GM21515 (cell line): ENCODE results near the gene ASNS.
A peak's percentile ranks its signal among the peaks of the same experiment; 100 is the strongest.
"Not testable (repeated sequence)": the region's sequence is repeated elsewhere in the genome, so short reads cannot be mapped to it uniquely, and the experiment has no call there.

Experiments used
- ATAC-seq: cut with Tn5 transposase; IDR thresholded peaks from one replicate; pipeline ENCODE4 v1.9.1; 2021; ENCODE audit not compliant: unreplicated experiment

The ASNS gene, protein sequence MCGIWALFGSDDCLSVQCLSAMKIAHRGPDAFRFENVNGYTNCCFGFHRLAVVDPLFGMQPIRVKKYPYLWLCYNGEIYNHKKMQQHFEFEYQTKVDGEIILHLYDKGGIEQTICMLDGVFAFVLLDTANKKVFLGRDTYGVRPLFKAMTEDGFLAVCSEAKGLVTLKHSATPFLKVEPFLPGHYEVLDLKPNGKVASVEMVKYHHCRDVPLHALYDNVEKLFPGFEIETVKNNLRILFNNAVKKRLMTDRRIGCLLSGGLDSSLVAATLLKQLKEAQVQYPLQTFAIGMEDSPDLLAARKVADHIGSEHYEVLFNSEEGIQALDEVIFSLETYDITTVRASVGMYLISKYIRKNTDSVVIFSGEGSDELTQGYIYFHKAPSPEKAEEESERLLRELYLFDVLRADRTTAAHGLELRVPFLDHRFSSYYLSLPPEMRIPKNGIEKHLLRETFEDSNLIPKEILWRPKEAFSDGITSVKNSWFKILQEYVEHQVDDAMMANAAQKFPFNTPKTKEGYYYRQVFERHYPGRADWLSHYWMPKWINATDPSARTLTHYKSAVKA

DNA sequence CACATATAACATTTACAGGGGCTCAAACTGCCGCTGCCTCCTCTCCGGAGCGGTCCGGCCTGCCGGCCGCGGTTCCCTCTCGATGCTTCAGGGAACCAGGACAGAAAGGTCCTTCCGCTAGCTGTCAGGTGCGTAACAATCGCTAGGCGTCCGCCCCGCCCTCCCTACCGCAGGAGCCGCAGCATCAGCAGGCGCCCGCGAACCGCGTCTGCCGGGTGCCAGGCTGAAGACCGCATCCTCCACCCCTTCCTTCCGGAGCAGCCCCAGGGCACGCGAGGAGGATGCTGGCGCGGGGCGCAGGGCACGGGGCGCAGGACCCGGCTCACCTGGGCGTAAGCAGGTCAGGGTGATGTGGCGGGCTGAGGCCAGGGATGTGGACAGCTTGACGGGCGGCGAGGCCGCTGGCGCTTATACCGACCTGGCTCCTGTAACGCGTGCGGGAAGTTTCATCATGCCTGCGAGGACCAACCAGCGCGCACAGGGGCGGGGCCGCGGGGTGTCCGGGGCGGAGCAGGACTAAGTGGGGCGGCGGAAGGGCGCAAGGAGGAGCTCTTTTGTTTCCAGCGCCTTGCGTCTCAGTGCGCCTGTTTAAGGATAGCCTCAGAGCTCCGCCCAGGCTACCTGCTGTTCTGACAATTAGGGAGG is at the start of gene ASNS:
ASNS (minus strand) TSS at position 384 of the 645 bp plus-strand sequence. CDS start 3,252 bp downstream, outside the sequence.
- ATAC-seq: peak; percentile 100

DNA sequence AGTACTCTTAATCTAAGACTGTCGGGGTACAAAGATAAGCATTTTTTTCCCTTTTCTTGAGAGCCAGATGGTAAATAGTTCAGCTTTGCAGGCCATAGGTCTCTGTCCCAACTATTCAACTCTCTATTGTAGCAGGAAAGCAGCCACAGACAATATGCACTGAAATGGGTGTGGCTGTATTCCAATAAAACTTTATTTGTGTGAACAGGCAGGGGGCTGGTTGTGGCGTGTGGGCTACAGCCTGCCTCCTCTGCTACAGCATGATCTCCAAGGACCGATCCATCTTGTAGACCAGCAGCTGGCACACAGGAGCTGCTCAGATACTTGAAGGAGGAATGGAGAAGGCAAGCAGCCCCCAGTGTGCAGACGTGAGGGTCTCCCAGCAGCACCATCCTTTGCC is 49.0 kb upstream of the ASNS start:
- ATAC-seq: not testable (repeated sequence)

DNA sequence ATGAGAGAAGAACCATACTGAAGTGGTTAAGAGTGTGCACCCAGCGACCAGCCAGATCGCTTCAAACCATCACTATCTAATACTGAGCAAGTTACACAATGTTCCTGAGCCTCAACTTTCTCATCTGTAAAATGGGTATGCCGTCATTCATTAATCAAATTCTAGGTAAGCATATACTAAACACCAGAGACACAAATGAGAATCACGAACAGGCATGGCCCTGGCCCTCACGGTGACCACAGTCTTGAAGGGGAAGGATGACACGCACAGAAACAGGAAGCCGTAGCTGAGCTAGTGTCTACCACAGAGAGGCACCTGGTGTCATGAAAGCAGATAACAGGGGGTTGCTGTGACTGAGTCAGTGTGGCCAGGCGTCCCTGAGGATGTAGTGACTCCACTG is 43.1 kb upstream of the ASNS start:
- not testable (repeated sequence) for ATAC-seq

DNA sequence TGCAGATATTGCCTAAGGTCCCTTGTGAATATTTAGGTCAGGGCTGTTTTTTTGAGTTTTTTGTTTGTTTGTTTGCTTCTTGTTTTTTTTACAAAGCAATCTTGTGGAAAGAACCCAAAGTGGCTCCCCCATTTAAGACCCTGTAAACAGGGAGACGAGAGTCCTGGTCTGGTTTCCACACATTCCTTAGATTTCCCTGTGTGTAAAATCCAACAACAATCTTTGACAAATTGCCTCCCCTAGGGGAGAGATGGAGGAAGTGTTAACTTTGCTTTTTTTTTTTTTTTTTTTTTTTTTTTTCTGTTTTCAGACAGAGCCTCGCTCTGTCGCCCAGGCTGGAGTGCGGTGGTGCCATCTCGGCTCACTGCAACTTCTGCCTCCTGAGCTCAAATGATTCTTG is 40.1 kb upstream of the ASNS start:
- not testable (repeated sequence) for ATAC-seq

DNA sequence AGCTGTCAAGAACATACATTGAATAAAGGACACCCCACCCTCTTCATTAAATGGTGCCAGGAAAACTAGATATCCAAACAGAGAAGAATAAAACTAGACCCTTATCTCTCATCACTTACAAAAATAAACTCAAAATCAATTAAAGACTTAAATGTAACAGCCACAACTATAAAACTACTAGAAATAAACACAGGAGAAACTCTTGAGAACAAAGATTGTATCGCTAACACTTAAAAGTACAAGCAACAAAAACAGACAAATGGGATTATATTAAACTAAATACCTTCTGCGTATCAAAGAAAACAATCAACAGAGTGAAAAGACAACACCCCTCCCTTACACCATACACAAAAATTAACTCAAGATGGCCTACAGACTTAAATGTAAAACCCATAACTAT is 24.7 kb upstream of the ASNS start:
- not testable (repeated sequence) for ATAC-seq

DNA sequence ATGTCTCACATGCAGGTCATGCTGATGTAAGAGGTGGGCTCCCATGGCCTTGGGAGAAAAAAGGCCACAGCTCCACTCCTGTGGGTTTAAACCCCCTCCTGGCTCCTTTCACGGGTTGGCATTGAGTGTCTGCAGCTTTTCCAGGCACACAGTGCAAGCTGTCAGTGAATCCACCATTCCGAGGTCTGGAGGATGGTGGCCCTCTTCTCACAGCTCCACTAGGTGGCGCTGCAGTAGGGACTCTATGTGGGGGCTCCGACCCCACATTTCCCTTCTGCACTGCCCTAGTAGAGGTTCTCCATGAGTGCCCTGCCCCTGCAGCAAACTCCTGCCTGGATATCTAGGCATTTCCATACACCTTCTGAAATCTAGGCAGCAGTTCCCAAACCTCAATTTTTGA is 19.5 kb upstream of the ASNS start:
- not testable (repeated sequence) for ATAC-seq

DNA sequence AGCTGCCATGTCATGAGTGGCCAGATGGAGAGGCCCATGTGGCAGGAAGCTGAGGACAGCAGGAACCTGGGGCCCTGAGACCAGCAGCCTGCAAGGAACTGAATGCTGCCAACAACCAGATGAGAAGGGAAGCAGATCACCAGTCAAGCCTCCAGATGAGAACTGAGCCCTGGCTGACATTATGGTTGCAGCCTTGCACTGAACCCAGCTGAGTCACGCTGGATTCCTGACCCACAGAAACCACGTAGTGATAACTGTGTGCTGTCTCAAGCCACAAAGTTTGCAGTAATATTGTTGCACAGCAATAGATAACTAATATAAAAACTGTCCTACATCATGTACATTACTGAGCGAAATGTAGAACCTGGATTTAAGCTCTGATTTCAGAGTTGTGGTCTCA is 7.3 kb upstream of the ASNS start:
- not testable (repeated sequence) for ATAC-seq

DNA sequence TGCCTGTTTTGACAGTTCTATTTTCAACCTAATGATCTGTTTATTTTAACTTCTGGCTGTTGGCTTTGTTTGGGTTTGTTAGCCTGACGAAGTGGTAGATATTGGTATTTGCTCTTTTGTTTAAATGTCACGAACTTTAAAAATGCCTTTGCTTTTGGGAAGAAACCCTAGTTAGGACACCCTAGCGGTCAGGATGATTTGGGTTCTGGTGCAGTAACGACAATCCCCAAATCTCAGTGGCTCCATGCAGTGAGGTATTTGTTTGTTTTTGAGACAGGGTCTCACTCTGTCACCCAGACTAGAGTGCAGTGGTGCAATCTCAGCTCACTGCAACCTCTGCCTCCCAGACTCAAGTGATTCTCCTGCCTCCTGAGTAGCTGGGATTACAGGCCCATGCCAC is 2.7 kb upstream of the ASNS start:
- ATAC-seq: not testable (repeated sequence)

DNA sequence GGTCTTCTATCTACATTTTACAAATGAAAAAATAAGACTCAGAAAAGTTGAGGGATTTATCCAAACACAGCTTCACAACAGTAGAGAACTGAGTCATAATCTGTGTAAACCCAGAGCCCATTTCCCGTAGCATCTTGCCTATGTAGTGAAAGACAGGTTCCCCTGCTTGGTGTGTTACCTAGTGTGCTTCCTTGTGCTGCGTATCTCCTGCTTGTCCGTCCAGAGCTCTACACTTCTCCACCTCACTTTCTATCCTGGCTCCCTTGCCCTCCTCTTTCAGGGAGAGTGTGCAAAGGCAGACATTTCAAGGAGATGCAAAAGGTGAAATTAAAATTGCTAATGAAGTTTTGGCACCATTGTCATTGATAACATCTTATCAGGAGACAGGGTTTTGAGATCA is 1.4 kb upstream of the ASNS start:
- ATAC-seq: no peak

DNA sequence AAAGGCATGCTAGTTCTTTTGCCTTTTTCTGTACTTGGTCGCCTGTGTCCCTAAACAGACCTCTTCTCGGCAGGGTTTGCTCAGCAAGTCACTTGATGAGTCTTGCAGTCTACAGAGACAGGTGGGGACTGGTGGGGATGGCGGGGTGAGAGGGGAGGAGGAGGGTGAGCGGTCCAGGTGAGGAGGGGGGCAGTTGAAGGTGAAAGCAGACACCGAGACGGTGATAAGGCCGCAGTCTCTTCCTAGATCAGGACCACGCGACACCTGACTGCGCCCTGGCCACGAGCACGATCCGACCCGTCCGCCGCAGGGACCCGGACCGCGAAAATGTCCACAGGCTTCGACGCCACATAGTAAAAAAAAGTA is 566 bp downstream of the ASNS start:
- ATAC-seq: no peak

DNA sequence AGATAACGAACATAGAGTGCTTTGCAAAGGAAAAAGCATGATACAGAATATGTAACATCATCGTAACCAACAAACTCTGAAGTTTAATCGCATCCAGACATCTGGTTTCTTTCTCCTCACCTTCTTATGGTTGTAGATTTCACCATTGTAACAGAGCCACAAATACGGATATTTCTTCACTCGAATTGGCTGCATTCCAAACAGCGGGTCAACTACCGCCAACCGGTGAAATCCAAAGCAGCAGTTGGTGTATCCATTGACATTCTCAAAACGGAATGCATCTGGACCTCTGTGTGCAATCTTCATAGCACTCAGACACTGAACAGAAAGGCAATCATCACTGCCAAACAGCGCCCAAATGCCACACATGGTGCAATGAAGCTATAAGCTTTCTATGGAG is 3.4 kb downstream of the ASNS start:
- ATAC-seq: no peak

DNA sequence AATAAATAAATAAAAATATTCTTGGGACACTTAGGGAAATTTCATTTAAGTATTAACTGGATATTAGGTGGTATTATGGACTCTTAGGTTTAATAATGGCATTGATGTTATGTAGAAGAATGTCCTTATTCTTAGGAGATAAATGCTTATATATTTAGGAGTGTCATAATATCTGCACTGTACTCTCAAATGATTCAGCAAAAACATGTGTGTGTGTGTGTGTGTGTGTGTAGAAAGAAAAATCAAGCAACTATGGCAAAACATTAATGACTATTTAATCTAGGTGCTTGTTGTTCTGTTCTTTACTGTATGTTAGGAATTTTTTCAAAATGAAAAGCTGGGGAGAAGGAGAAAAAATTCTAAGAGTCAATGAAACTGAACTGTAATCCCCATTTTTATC is 3.9 kb downstream of the ASNS start:
- no peak for ATAC-seq

DNA sequence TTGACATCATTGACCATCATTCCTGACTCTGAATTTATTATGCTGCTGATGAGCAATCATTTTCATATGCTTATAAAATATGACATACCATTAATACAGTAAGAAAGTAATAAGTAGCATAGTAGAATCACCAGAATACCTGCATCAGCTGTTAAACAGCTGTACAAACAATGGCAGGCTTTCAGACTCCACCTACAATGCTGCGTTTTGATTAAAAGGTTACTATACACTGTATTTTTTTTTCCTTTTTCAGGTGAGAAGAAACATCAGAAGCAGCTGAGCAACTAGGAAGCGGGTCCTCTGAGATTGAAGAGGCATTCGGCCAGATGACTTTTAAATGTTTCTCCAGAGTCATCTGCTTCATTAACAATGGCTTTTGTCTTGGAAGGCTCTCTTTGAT is 7.1 kb downstream of the ASNS start:
- no peak for ATAC-seq

DNA sequence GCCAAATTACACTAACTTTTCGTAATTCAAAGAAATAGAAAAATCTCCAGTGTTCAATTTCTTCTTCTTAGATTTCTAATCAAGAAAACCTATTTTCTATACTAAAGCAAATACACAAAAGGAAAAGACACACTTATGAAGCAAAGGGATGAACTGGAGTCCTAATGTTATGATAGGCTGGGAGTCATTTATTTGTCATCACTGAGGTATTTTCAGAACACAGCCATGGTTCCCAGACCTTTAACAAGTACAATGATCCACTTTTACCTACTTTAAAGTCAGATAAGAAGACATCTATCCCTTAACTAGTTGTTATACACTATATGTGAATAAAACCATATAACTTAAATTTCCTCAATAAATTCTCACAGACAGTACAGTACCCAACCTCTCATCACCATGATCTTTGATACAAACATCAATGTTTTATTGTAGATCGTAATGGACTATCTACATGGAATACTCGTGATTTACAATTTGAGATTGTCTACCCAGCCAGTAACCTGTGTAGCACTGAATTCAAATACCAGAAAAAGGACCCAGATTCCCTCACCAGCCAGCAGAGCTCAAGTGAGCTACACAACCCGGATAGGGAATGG is 12.5 kb downstream of the ASNS start:
- ATAC-seq: no peak

DNA sequence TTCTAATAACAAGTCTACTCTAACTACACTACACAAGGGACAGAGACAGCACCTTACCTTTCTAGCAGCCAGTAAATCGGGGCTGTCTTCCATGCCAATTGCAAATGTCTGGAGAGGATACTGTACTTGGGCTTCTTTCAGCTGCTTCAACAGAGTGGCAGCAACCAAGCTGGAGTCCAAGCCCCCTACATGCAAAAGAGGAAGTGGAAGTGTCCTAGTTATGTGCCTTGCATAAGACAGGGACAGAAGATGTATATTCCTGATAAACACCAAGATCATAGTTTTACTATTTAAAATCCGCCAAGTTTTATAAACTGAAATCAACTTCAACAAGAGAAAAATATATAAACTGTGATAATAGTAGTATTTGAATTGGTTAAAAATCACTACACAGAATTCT is 14.0 kb downstream of the ASNS start:
- ATAC-seq: no peak

DNA sequence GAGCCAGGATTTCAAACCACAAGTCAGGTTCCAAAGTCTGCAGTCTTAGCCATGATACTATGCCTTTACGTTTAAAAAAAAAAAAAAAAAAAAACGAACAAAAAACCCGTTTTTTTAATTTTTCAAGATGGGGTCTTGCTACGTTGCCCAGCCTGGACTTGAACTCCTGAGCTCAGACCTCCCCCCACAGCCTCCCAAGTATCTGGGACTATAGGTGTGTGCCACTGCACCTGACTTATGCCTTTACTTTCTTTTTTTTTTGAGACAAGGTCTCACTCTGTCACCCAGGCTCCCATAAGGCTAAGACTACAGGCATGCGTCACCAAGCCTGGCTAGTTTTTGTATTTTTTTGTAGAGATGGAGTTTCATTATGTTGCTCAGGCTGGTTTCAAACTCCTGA is 14.7 kb downstream of the ASNS start:
- no peak for ATAC-seq

DNA sequence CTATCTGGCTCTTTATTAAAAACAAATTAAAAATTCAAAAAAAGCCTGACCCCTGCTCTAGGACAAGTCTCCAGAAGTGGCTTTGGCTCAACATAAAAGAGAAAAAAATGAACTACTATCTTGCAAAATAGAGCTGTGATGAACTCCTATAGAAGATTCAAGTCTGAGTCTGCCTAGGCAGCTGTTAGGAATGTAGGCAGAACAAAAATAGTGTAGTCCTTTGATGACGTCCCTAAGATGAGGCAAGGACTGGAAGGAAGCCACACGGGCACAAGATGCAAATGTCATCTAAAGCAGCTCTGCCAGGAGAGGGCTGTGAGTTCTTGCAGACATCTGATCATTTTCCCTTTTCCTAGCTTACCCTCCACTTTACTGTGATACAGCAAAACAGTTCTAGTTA is 20.5 kb downstream of the ASNS start:
- no peak for ATAC-seq

DNA sequence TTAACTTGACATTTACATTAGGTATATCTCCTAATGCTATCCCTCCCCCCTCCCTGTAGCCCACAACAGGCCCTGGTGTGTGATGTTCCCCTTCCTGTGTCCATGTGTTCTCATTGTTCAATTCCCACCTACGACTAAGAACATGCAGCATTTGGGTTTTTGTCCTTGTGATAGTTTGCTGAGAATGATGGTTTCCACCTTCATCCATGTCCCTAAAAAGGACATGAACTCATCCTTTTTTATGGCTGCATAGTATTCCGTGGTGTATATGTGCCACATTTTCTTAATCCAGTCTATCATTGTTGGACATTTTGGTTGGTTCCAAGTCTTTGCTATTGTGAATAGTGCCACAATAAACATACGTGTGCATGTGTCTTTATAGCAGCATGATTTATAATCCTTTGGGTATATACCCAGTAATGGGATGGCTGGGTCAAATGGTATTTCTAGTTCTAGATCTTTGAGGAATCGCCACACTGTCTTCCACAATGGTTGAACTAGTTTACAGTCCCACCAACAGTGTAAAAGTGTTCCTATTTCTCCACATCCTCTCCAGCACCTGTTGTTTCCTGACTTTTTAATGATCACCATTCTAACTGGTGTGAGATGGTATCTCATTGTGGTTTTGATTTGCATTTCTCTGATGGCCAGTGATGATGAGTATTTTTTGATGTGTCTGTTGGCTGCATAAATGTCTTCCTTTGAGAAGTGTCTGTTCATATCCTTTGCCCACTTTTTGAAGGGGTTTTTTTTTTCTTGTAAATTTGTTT is 21.8 kb downstream of the ASNS start:
- ATAC-seq: not testable (repeated sequence)

DNA sequence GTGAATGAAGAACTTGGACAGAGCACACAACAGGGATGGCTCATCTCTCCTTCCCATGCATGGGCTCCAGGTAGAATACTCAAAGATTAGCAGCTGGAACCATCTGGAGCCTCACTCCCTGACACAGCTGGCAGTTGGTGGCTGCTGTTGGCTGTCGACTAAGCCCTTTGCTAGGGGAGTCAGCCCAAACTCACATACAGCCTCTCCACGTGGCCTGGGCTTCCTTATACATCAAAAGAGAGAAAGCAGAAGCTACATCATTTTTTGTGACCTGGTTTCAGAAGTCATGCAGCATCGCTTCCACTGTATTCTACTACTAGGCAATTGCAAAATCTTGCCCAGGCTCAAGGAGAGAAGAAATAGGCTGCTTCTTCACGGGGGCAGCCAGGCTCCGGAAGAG is 24.4 kb downstream of the ASNS start:
- no peak for ATAC-seq

DNA sequence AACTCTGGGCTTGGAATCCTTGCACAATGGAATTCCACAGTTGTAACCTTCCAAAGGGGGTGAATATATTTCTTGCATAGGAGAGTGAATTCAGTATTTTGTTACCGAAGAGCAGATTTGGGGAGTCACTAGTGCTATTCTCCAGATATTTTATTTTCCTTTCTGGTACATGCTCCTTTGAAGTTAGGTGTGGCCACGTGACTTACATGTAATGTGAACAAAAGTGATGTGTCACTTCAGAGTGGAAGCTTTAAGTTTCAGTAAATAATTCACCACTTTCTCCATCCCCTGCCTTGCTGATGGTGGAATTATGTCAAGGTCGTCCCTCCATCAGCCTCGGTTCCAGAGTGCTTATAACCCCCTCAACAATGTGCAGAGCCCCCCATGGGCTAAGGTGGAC is 25.3 kb downstream of the ASNS start:
- no peak for ATAC-seq

DNA sequence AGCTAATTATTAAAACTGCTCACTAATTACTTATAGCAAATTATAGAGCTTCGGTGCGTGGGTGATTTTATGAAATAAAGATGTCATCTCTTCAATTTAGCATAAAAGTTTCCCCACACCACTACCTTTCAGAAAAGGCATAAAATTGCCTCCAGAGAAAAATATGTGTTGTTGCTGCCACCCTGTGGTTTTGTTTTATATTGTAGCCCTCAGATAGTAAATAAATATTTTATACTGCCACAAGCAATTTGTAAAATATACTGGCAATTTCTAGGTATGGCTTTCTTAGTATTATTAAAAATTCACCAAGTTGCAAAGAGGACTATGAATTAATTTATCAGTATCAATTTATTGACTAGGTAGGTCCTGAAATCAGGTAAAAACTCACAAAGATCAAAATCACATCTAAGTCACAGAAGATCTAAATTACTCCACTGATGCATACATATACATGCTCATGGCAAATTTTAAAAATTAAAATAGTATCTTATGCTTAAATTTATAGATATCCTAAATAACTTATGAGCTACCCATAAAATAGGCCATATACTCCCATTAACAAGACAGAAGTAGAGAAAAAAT is 26.5 kb downstream of the ASNS start:
- ATAC-seq: no peak
